G401.6 (cell line): ENCODE results near the gene DNAJC2.
"Not testable (repeated sequence)": the region's sequence is repeated elsewhere in the genome, so short reads cannot be mapped to it uniquely, and the experiment has no call there.

ENCODE experiments used
- FAIRE-seq: peaks from 2 replicates; lab custom pipeline; 2012; peaks lifted over from hg19 to GRCh38; lab: Jason Lieb, UNC

DNAJC2 gene

GRCh38 chr7:103266229-103266628 is 78.3 kb downstream of the DNAJC2 start:
- not testable (repeated sequence) for FAIRE-seq

GRCh38 chr7:103264054-103264453 is 80.5 kb downstream of the DNAJC2 start:
- not testable (repeated sequence) for FAIRE-seq
